B cell (primary cell): Measurements from ENCODE around the gene TP63.

ENCODE experiments used
- EZH2 ChIP-seq: IDR thresholded peaks from 2 replicates; pipeline ENCODE4 v1.6.1; 2012; ENCODE audit warnings: borderline replicate concordance, low read depth, mild to moderate bottlenecking, moderate library complexity, low read length; ENCODE audit not compliant: insufficient read depth, poor library complexity, severe bottlenecking
- TF ChIP-seq, protein P1 (sequence below): fragments of 200-600 bp; IDR thresholded peaks from one replicate; pipeline ENCODE4 v1.8.0; 2022; ENCODE audit warnings: antibody characterized with exemption, mild to moderate bottlenecking

DNA sequence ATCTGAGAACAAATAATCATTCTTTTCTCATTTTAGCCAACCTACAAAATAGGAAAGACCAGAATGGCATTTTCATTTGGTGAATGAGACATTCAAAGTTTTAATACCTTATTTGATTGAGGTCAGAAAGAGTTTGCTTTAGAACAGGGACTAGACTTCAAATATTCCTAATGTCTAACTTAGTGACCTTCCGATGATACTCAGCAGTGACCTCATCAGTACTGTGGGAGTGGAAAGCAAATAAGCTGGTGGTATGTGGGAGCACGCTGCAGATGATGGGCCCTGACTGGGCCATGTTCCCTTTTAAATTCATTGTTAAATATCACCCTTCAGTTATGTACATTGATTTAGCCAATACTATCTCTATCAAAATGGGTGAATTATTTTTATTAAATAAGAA lies 266.2 kb downstream of the TP63 start:
- TF ChIP-seq, protein P1, sequence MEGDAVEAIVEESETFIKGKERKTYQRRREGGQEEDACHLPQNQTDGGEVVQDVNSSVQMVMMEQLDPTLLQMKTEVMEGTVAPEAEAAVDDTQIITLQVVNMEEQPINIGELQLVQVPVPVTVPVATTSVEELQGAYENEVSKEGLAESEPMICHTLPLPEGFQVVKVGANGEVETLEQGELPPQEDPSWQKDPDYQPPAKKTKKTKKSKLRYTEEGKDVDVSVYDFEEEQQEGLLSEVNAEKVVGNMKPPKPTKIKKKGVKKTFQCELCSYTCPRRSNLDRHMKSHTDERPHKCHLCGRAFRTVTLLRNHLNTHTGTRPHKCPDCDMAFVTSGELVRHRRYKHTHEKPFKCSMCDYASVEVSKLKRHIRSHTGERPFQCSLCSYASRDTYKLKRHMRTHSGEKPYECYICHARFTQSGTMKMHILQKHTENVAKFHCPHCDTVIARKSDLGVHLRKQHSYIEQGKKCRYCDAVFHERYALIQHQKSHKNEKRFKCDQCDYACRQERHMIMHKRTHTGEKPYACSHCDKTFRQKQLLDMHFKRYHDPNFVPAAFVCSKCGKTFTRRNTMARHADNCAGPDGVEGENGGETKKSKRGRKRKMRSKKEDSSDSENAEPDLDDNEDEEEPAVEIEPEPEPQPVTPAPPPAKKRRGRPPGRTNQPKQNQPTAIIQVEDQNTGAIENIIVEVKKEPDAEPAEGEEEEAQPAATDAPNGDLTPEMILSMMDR, result no peak
- TF ChIP-seq EZH2, result no peak
